Measurements from ENCODE around the gene ASIC4. TPM values are rescaled to one million over a fixed set of nuclear protein-coding genes. Genes with fewer than 3 reads are reported as not detected.

Gene ASIC4
- total and polyA plus RNA-seq, 2 donors from 2014 or later, result not detected

DNA sequence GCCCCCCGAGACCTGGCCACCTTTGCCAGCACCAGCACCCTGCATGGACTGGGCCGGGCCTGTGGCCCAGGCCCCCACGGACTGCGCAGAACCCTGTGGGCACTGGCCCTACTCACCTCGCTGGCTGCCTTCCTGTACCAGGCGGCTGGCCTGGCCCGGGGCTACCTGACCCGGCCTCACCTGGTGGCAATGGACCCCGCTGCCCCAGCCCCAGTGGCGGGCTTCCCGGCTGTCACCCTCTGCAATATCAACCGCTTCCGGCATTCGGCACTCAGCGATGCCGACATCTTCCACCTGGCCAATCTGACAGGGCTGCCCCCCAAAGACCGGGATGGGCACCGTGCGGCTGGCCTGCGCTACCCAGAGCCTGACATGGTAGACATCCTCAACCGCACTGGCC lies 554 bp downstream of the ASIC4 start:
- FAIRE-seq (no peak), DNase-seq (no peak)
- no peak overlapping the region for H3K27ac ChIP-seq (ENCODE audit: low read depth in 2 of 2, low read length in 2 of 2)
- H3K9ac ChIP-seq (ENCODE audit: low read length in 3 of 3), result no peak overlapping the region
- H3K4me1 ChIP-seq (ENCODE audit: control insufficient read depth in 2 of 3, insufficient read depth in 2 of 3, low read depth in 1 of 3, low read length in 3 of 3), result peaks cover 0 to 7% (median 3%) of the 10 kb centered on the region in 3 donors
- TF ChIP-seq, protein P1, sequence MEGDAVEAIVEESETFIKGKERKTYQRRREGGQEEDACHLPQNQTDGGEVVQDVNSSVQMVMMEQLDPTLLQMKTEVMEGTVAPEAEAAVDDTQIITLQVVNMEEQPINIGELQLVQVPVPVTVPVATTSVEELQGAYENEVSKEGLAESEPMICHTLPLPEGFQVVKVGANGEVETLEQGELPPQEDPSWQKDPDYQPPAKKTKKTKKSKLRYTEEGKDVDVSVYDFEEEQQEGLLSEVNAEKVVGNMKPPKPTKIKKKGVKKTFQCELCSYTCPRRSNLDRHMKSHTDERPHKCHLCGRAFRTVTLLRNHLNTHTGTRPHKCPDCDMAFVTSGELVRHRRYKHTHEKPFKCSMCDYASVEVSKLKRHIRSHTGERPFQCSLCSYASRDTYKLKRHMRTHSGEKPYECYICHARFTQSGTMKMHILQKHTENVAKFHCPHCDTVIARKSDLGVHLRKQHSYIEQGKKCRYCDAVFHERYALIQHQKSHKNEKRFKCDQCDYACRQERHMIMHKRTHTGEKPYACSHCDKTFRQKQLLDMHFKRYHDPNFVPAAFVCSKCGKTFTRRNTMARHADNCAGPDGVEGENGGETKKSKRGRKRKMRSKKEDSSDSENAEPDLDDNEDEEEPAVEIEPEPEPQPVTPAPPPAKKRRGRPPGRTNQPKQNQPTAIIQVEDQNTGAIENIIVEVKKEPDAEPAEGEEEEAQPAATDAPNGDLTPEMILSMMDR (IDR thresholded peaks at IDR 0.05; ENCODE audit: borderline replicate concordance, extremely low read depth, insufficient read depth), result no peak
- H3K4me3 ChIP-seq (ENCODE audit: low read length in 3 of 3), result no peak overlapping the region
- intact Hi-C loops (cut with DNase I), result no loop called here
- H3K27me3 ChIP-seq (ENCODE audit: control insufficient read depth, insufficient read depth, low read length), result no peaks in the 10 kb centered on the region
- no peaks in the 10 kb centered on the region for H3K9me3 ChIP-seq (ENCODE audit: control insufficient read depth in 2 of 3, insufficient read depth in 1 of 3, low read length in 3 of 3)
- H3K36me3 ChIP-seq (ENCODE audit: control insufficient read depth in 2 of 3, insufficient read depth in 3 of 3, low read length in 3 of 3), result no peaks in the 10 kb centered on the region

DNA sequence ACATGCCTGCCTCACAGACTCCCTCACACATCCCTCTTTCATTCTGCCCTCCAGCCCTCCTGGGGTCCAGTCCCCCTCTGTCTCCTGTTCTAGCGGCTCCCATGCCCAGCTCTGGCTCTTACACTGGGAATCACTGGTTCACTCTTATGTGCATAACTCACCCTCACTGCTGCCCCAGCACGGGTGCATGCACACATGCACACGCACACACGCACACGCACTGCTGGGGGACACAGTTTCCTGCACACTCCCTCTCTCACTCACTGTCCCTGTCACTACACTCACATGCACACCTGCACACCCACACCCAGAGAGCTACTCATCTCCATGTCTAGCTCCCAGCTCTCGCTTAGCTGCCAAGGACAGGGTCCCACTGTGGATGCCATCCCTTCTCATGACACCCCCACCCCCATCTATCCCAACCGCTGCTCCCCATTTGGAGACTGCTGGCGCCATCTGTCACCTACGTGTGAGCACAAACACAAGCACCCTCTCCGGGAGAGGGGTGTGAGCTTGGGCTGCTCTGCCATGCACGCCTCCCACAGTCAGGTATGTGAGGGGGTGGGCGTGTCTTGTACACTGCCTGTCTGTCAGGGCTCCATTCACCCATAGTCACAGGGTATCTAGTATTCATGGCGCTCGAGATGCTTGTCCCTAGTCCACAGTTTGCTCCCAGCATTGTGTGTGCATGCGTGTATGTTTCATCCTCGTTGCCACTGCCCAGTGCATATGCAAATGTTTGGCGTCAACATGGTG lies 1.8 kb downstream of the ASIC4 start:
- no peak for FAIRE-seq
- TF ChIP-seq, protein P1 (IDR thresholded peaks at IDR 0.05; ENCODE audit: borderline replicate concordance, extremely low read depth, insufficient read depth), result no peak
- Histone ChIP-seq H3K9ac (ENCODE audit: low read length in 3 of 3) (no peak overlapping the region), H3K4me1 (ENCODE audit: control insufficient read depth in 2 of 3, insufficient read depth in 2 of 3, low read depth in 1 of 3, low read length in 3 of 3) (peaks cover 0 to 3% (median 2%) of the 10 kb centered on the region in 3 donors), H3K4me3 (ENCODE audit: low read length in 3 of 3) (no peak overlapping the region), H3K9me3 (ENCODE audit: control insufficient read depth in 2 of 3, insufficient read depth in 1 of 3, low read length in 3 of 3) (no peaks in the 10 kb centered on the region), H3K27ac (ENCODE audit: low read depth in 2 of 2, low read length in 2 of 2) (no peak overlapping the region), H3K36me3 (ENCODE audit: control insufficient read depth in 2 of 3, insufficient read depth in 3 of 3, low read length in 3 of 3) (no peaks in the 10 kb centered on the region), H3K27me3 (ENCODE audit: control insufficient read depth, insufficient read depth, low read length) (no peaks in the 10 kb centered on the region)
- no peak for DNase-seq
- intact Hi-C loops (cut with DNase I), result no loop called here

DNA sequence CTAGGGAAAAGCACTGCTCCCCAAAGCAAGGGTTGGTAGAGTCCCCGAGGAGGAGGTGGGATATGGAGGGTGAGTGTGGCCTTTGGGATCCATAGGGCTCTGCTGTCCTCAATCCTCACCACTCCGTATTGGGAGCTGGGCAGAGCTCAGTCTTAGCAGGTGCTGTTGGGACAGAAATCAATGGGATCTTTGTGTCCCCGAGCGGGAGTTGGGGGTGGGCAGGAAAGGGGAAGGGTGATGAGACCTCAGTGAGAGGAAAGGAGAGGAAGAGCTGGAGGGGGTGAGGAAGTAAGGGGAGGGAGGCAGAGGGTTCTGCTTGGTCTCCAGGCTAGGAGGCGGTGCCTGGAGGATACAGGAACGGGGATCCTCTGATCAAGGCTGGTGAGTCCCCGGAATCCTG lies 2.6 kb downstream of the ASIC4 start:
- intact Hi-C loops (cut with DNase I), result no loop called here
- no peaks in the 10 kb centered on the region for H3K27me3 ChIP-seq (ENCODE audit: control insufficient read depth, insufficient read depth, low read length)
- DNase-seq (no peak), FAIRE-seq (no peak)
- no peaks in the 10 kb centered on the region for H3K9me3 ChIP-seq (ENCODE audit: control insufficient read depth in 2 of 3, insufficient read depth in 1 of 3, low read length in 3 of 3)
- TF ChIP-seq, protein P1 (IDR thresholded peaks at IDR 0.05; ENCODE audit: borderline replicate concordance, extremely low read depth, insufficient read depth), result no peak
- no peak overlapping the region for H3K4me3 ChIP-seq (ENCODE audit: low read length in 3 of 3)
- peaks cover 0 to 3% (median 2%) of the 10 kb centered on the region in 3 donors for H3K4me1 ChIP-seq (ENCODE audit: control insufficient read depth in 2 of 3, insufficient read depth in 2 of 3, low read depth in 1 of 3, low read length in 3 of 3)
- no peak overlapping the region for H3K27ac ChIP-seq (ENCODE audit: low read depth in 2 of 2, low read length in 2 of 2)
- H3K36me3 ChIP-seq (ENCODE audit: control insufficient read depth in 2 of 3, insufficient read depth in 3 of 3, low read length in 3 of 3), result no peaks in the 10 kb centered on the region
- H3K9ac ChIP-seq (ENCODE audit: low read length in 3 of 3), result no peak overlapping the region
